Fibroblast of skin of right biceps (primary cell): ENCODE measurements around the gene SURF1.

Source experiments
- DNase-seq: peaks from one replicate; pipeline ENCODE4 v3.0.0-alpha.2; 2013

SURF1 gene

GRCh38 chr9:133315997-133316396, 40.3 kb downstream of the SURF1 start:
- no peak for DNase-seq

GRCh38 chr9:133309608-133310007, 46.7 kb downstream of the SURF1 start:
- DNase-seq, result no peak

- no peak for DNase-seq
These were observed 49.0 kb downstream of the SURF1 start for GRCh38 chr9:133307301-133307700.

GRCh38 chr9:133306242-133307204, 49.8 kb downstream of the SURF1 start:
- DNase-seq, result no peak

- no peak for DNase-seq
These were observed 50.6 kb downstream of the SURF1 start for GRCh38 chr9:133305731-133306130.

- DNase-seq, result no peak
These were observed 51.6 kb downstream of the SURF1 start for GRCh38 chr9:133304477-133305377.

GRCh38 chr9:133304158-133304470, 52.2 kb downstream of the SURF1 start:
- no peak for DNase-seq

GRCh38 chr9:133303266-133304157, 52.8 kb downstream of the SURF1 start:
- DNase-seq, result no peak
